SK-N-SH (cell line): ENCODE data around the gene USP47. TPM values are rescaled to one million over a fixed set of nuclear protein-coding genes. Genes with fewer than 3 reads are reported as not detected.

Experiments
- CTCF ChIA-PET: fragments of 300-600, 350-600 bp; formaldehyde crosslinking; extraction: SDS; loops from one replicate; lab custom pipeline; 2021; lab: Yijun Ruan, JAX
- POLR2A ChIA-PET: fragments of 350-600 bp; sonication (Branson Sonifier 250); formaldehyde crosslinking; extraction: SDS; loops from one replicate; lab custom pipeline; 2020; ENCODE audit warnings: antibody characterized with exemption, inconsistent platforms; lab: Yijun Ruan, JAX
- DNase-seq: peaks from one replicate; pipeline ENCODE4 v3.0.0; 2012
- H2AFZ ChIP-seq: fragments of 200-600 bp; sonication (generic); 2 replicates; pipeline ENCODE4 v1.8.1; 2016; ENCODE audit warnings: antibody characterized with exemption, mild to moderate bottlenecking, low read depth
- H3F3A ChIP-seq: fragments of 200-600 bp; sonication (generic); replicated peaks from 2 replicates; pipeline ENCODE3; 2016; ENCODE audit warnings: antibody characterized with exemption, mild to moderate bottlenecking; ENCODE audit not compliant: insufficient read depth
- H3K27ac ChIP-seq, 2 experiments: fragments of 200-500 bp in 1 of 2; fragments of 200-600 bp in 1 of 2; sonication (Bioruptor generic) in 1 of 2; sonication (generic), shearing (Covaris generic) in 1 of 2; 2 replicates each; pipeline versions ENCODE4 v1.5.1 to v1.6.1; 2014 to 2016; ENCODE audit warnings: low read depth in 2 of 2, inconsistent platforms in 1 of 2, low read length in 1 of 2, mild to moderate bottlenecking in 1 of 2, mixed read lengths in 1 of 2
- H3K27me3 ChIP-seq: fragments of 200-600 bp; sonication (generic), shearing (Covaris generic); 2 replicates; pipeline ENCODE4 v1.6.1; 2016; ENCODE audit warnings: mixed run types; ENCODE audit not compliant: insufficient read depth
- H3K36me3 ChIP-seq, 2 experiments: fragments of 200-500 bp in 1 of 2; fragments of 200-600 bp in 1 of 2; sonication (Bioruptor generic) in 1 of 2; sonication (generic) in 1 of 2; replicated peaks in 1 of 2; 2 replicates each; pipeline versions ENCODE3 to v1.5.1; 2014 to 2016; ENCODE audit warnings: low read length in 1 of 2, mild to moderate bottlenecking in 1 of 2; ENCODE audit not compliant: insufficient read depth in 2 of 2, control insufficient read depth in 1 of 2
- H3K4me1 ChIP-seq, 2 experiments: fragments of 200-500 bp in 1 of 2; fragments of 200-600 bp in 1 of 2; sonication (Bioruptor generic) in 1 of 2; sonication (generic), shearing (Covaris generic) in 1 of 2; 2 replicates each; pipeline versions ENCODE4 v1.5.1 to v1.6.1; 2014 to 2016; ENCODE audit warnings: low read depth in 1 of 2, low read length in 1 of 2, mixed run types in 1 of 2; ENCODE audit not compliant: insufficient read depth in 2 of 2, control insufficient read depth in 1 of 2
- H3K4me2 ChIP-seq: fragments of 200-600 bp; sonication (generic), shearing (Covaris generic); 2 replicates; pipeline ENCODE4 v1.6.1; 2017; ENCODE audit warnings: mixed run types
- H3K4me3 ChIP-seq, 2 experiments: fragments of 200-500 bp in 1 of 2; fragments of 200-600 bp in 1 of 2; sonication (Bioruptor generic) in 1 of 2; sonication (generic), shearing (Covaris generic) in 1 of 2; 2 replicates each; pipeline versions ENCODE4 v1.5.1 to v1.8.1; 2014 to 2016; ENCODE audit warnings: low read depth in 2 of 2, inconsistent platforms in 1 of 2, low read length in 1 of 2, mild to moderate bottlenecking in 1 of 2, mixed read lengths in 1 of 2, moderate library complexity in 1 of 2
- H3K79me2 ChIP-seq: fragments of 200-600 bp; sonication (generic); 2 replicates; pipeline ENCODE4 v1.8.1; 2017; ENCODE audit warnings: mild to moderate bottlenecking; ENCODE audit not compliant: insufficient read depth
- H3K9ac ChIP-seq: fragments of 200-600 bp; sonication (generic); 2 replicates; pipeline ENCODE4 v1.6.1; 2017; ENCODE audit warnings: mixed run types
- H3K9me2 ChIP-seq: fragments of 200-600 bp; sonication (generic); 2 replicates; pipeline ENCODE4 v1.6.1; 2017; ENCODE audit warnings: mixed run types
- H3K9me3 ChIP-seq: fragments of 200-600 bp; sonication (generic); 2 replicates; pipeline ENCODE4 v1.6.1; 2017; ENCODE audit warnings: mixed run types, mild to moderate bottlenecking, moderate library complexity
- H4K20me1 ChIP-seq: fragments of 200-600 bp; sonication (generic); 2 replicates; pipeline ENCODE4 v1.6.1; 2017; ENCODE audit warnings: mild to moderate bottlenecking, mixed run types; ENCODE audit not compliant: insufficient read depth
- CHD2 ChIP-seq: fragments of 150-350 bp; IDR thresholded peaks from 2 replicates; pipeline ENCODE4 v1.6.1; 2018; ENCODE audit warnings: low read length; ENCODE audit not compliant: partially characterized antibody
- ELF1 ChIP-seq: IDR thresholded peaks from 2 replicates; pipeline ENCODE4 v1.4.0; 2012
- EP300 ChIP-seq, 2 experiments: IDR thresholded peaks; 2 replicates each; pipeline versions ENCODE4 v1.4.0 to v1.6.1; 2012; ENCODE audit warnings: borderline replicate concordance in 1 of 2, low read depth in 1 of 2, low read length in 1 of 2
- FOXJ3 ChIP-seq: sonication (generic); formaldehyde crosslinking; IDR thresholded peaks from 2 replicates; pipeline ENCODE4 v1.5.1; 2020; ENCODE audit warnings: mild to moderate bottlenecking, missing genetic modification reagents
- FOXM1 ChIP-seq: IDR thresholded peaks from 2 replicates; pipeline ENCODE4 v1.4.0; 2012; ENCODE audit warnings: low read depth, mild to moderate bottlenecking
- GABPA ChIP-seq: IDR thresholded peaks from 2 replicates; pipeline ENCODE4 v1.4.0; 2012; ENCODE audit warnings: low read depth, mild to moderate bottlenecking
- JUND ChIP-seq: IDR thresholded peaks from 2 replicates; pipeline ENCODE4 v1.4.0; 2012
- MAX ChIP-seq: IDR thresholded peaks from 2 replicates; pipeline ENCODE4 v1.4.0; 2012; ENCODE audit warnings: low read depth
- PBX3 ChIP-seq: IDR thresholded peaks from 2 replicates; pipeline ENCODE4; 2012
- POLR2AphosphoS5 ChIP-seq: IDR thresholded peaks from 2 replicates; pipeline ENCODE4 v1.6.1; 2012; ENCODE audit warnings: low read depth, low read length
- RFX5 ChIP-seq: IDR thresholded peaks from 2 replicates; pipeline ENCODE4 v1.6.1; 2012; ENCODE audit warnings: mild to moderate bottlenecking, improper control_type of control experiment, low read length
- SMC3 ChIP-seq: IDR thresholded peaks from 2 replicates; pipeline ENCODE4 v1.6.1; 2012; ENCODE audit warnings: low read depth, low read length, improper control_type of control experiment
- TCF12 ChIP-seq: IDR thresholded peaks from 2 replicates; pipeline ENCODE4 v1.4.0; 2012
- TEAD4 ChIP-seq: IDR thresholded peaks from 2 replicates; pipeline ENCODE4 v1.4.0; 2012; ENCODE audit warnings: mild to moderate bottlenecking, borderline replicate concordance; ENCODE audit not compliant: insufficient read depth
- USF1 ChIP-seq: IDR thresholded peaks from 2 replicates; pipeline ENCODE4 v1.4.0; 2012; ENCODE audit warnings: low read depth, borderline replicate concordance
- YY1 ChIP-seq: IDR thresholded peaks from 2 replicates; pipeline ENCODE4 v1.4.0; 2012; ENCODE audit warnings: low read depth, mild to moderate bottlenecking
- WGBS: methylation state at CpG from one replicate; pipeline ENCODE4 v1.1.6; 2017; ENCODE audit warnings: low lambda C conversion rate; 5-methylcytosine and 5-hydroxymethylcytosine counted together
- polyA plus RNA-seq, 3 experiments: library from polyadenylated mRNA; depleted of rRNA; stranded (reverse); fragments of >200 nt; gene quantifications; 2 replicates each; pipeline ENCODE4 v1.2.3, GENCODE V29; 2012
- TF ChIP-seq, protein P1 (sequence below): fragments of 150-350 bp; IDR thresholded peaks from 2 replicates; pipeline ENCODE4 v1.6.1; 2016; ENCODE audit warnings: mild to moderate bottlenecking, low read depth, low read length
- TF ChIP-seq, protein P2 (sequence below): fragments of 200-600 bp; sonication (generic); IDR thresholded peaks from 2 replicates; pipeline ENCODE4 v1.6.1; 2017; ENCODE audit warnings: antibody characterized with exemption, mild to moderate bottlenecking, moderate library complexity

Gene USP47
- polyA plus RNA-seq, 1 of the 3 experiments (the other 2 are of a cell fraction) = 10.3 TPM

DNA sequence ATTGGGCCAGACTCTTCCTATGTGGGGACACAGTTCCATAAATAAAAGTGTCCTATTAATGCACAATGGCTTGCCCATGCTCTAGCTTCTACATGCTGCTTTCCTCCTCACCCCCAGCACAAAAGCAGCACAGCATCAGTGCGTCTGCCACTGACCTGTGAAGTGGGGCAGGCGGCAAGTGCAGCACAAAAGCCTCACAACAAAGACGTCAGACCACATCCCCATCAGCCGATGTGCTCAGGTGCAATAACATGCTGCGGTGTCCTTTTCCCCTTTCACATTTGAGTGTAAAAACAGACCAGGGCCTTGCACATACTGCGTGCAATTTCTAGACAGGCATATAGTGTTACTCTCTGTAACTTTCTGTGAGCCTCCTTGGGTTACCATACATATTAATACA, 153.8 kb downstream of the USP47 start:
- Histone ChIP-seq H3K9me3 (no peaks in the 10 kb centered on the region), H4K20me1 (no peaks in the 10 kb centered on the region), H3K4me1 (peaks cover 38 to 65% of the 10 kb centered on the region in 2 experiments), H3K4me2 (no peak overlapping the region), H2AFZ (no peak overlapping the region), H3K9ac (no peak overlapping the region), H3K36me3 (peaks cover 47 to 65% of the 10 kb centered on the region in 2 experiments), H3K27ac (peak overlapping the region; percentile 85 to 99; a peak in 3 of 4 replicates), H3K4me3 (no peak overlapping the region), H3K79me2 (peaks cover 74% of the 10 kb centered on the region), H3K9me2 (no peaks in the 10 kb centered on the region), H3K27me3 (no peaks in the 10 kb centered on the region), H3F3A (peaks cover 67% of the 10 kb centered on the region)
- ChIA-PET CTCF (interaction anchor here (0.8 to 2.7 kb wide), 6 partner anchors 12 to 64 kb away, joined by 3 to 7 read pairs (median 4); no protein-coding TSS in a partner anchor), POLR2A (interaction anchor here (1.2 to 1.3 kb wide), 3 partner anchors 14 to 27 kb away, joined by 3 to 4 read pairs (median 4); no protein-coding TSS in a partner anchor)
- 96% methylated on average over 6 of the region's 6 CpGs for WGBS
- DNase-seq = no peak
- TF ChIP-seq JUND (no peak), MAX (no peak), PBX3 (no peak), ELF1 (no peak), USF1 (no peak), YY1 (no peak), FOXJ3 (no peak), FOXM1 (no peak), POLR2AphosphoS5 (no peak), CHD2 (no peak), GABPA (no peak), EP300 (IDR thresholded peaks at IDR 0.05; ENCODE audit: borderline replicate concordance in 1 of 2, low read depth in 1 of 2, low read length in 1 of 2) (no peak), TCF12 (no peak), SMC3 (no peak), TEAD4 (no peak), RFX5 (no peak)
- TF ChIP-seq, protein P1, sequence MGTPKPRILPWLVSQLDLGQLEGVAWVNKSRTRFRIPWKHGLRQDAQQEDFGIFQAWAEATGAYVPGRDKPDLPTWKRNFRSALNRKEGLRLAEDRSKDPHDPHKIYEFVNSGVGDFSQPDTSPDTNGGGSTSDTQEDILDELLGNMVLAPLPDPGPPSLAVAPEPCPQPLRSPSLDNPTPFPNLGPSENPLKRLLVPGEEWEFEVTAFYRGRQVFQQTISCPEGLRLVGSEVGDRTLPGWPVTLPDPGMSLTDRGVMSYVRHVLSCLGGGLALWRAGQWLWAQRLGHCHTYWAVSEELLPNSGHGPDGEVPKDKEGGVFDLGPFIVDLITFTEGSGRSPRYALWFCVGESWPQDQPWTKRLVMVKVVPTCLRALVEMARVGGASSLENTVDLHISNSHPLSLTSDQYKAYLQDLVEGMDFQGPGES = no peak
- TF ChIP-seq, protein P2, sequence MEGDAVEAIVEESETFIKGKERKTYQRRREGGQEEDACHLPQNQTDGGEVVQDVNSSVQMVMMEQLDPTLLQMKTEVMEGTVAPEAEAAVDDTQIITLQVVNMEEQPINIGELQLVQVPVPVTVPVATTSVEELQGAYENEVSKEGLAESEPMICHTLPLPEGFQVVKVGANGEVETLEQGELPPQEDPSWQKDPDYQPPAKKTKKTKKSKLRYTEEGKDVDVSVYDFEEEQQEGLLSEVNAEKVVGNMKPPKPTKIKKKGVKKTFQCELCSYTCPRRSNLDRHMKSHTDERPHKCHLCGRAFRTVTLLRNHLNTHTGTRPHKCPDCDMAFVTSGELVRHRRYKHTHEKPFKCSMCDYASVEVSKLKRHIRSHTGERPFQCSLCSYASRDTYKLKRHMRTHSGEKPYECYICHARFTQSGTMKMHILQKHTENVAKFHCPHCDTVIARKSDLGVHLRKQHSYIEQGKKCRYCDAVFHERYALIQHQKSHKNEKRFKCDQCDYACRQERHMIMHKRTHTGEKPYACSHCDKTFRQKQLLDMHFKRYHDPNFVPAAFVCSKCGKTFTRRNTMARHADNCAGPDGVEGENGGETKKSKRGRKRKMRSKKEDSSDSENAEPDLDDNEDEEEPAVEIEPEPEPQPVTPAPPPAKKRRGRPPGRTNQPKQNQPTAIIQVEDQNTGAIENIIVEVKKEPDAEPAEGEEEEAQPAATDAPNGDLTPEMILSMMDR = no peak
